Epithelial cell of proximal tubule (primary cell): ENCODE measurements around the gene TMEM176A. TPM values are rescaled to one million over a fixed set of nuclear protein-coding genes. Genes with fewer than 3 reads are reported as not detected.

Experiments
- DNase-seq: peaks from one replicate; pipeline ENCODE4 v3.0.0-alpha.2; 2011; ENCODE audit warnings: low read depth
- H3K4me3 ChIP-seq: 2 replicates; pipeline ENCODE4 v1.5.1; 2011; ENCODE audit warnings: low read depth, mild to moderate bottlenecking, low read length
- total RNA-seq: library from RNA; depleted of rRNA; stranded (reverse); fragments of >200 nt; gene quantifications from 2 replicates; pipeline ENCODE4 v1.2.3, GENCODE V29; 2015
- TF ChIP-seq, protein P1 (sequence below): conservative IDR thresholded peaks from 2 replicates; pipeline ENCODE4 v1.5.1; 2012; ENCODE audit warnings: low read depth, mild to moderate bottlenecking, low read length

The TMEM176A gene
- total RNA-seq, 1 donor from 2014 or later = 12.4 TPM

DNA sequence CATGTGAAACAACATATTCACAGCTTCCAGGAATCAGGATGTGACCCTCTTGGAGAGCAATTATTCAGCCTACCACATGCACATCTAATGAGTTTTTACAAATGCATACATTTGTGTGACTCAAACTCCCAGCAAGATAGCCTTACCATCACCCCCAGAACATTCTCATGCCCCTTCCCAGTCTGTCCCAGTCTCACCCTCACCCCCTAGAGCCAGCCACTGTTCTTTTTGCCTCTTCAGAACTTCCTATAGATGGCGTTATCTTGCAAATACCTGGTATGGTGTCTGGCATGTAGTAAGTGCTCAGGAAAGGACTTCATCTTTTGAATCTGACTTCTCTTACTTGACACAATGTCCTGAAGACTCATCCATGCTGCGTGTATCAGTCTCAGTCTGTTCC, 27.8 kb downstream of the TMEM176A start:
- no peak for DNase-seq
- no peak overlapping the region for H3K4me3 ChIP-seq
- TF ChIP-seq, protein P1, sequence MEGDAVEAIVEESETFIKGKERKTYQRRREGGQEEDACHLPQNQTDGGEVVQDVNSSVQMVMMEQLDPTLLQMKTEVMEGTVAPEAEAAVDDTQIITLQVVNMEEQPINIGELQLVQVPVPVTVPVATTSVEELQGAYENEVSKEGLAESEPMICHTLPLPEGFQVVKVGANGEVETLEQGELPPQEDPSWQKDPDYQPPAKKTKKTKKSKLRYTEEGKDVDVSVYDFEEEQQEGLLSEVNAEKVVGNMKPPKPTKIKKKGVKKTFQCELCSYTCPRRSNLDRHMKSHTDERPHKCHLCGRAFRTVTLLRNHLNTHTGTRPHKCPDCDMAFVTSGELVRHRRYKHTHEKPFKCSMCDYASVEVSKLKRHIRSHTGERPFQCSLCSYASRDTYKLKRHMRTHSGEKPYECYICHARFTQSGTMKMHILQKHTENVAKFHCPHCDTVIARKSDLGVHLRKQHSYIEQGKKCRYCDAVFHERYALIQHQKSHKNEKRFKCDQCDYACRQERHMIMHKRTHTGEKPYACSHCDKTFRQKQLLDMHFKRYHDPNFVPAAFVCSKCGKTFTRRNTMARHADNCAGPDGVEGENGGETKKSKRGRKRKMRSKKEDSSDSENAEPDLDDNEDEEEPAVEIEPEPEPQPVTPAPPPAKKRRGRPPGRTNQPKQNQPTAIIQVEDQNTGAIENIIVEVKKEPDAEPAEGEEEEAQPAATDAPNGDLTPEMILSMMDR = no peak

DNA sequence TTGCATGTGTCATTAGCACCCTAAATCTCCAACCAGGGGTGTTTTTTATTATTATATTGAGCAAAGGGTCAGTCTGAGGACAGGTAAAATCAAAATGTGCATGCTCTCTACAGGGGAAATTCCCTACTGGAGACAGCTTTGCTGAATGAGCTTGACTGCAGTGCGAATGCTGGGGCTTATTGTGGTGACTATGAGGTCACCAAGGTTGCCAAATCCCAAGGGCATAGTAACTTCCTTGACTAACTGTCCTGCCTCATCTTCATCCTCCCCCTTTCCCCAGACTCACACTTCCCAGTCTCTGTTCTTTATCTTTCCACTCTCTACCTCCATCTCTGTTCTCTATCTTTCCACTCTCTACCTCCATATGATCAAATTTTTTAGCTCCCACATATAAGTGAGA, 28.9 kb downstream of the TMEM176A start:
- no peak for DNase-seq
- H3K4me3 ChIP-seq = no peak overlapping the region
- TF ChIP-seq, protein P1 = no peak

DNA sequence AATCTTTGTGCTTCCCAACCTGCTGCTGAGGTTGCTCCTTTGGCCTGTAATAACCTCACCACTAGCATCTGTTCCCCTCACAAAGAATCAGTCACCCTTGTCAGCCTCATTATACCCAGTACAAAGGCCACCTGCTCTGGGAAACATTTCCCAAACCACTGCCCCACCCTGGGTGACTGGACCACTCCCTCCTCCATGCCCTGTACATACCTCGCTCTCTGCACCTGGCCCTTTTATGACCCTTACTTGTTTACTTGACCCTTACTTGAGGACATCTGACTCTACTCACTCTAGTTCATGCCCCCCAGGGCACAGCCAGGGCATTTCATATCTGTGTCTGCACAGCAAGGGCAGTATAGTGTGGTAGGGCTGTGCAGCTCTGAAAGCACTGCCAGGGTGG, 30.4 kb downstream of the TMEM176A start:
- TF ChIP-seq, protein P1 = no peak
- no peak for DNase-seq
- H3K4me3 ChIP-seq = no peak overlapping the region

DNA sequence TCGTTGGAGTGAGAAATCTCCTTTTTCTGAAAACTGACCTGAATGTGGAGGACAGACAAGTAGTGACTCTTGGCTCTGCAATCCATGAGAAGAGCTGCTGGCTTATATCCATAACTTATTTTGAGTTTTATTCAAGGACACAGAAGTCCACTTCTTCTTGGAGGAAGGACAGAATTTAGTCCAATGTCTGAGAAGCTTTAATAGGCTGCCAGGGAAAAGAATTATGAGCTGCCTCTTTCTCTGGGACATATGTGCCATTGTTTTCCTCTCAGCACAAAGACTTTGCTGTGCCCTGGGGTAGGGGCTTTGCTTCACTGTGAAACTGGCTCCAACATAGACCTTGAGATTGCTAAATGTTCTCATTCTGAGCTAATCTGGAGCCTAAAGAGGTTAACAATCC, 31.3 kb downstream of the TMEM176A start:
- DNase-seq = no peak
- TF ChIP-seq, protein P1 = no peak
- no peak overlapping the region for H3K4me3 ChIP-seq

DNA sequence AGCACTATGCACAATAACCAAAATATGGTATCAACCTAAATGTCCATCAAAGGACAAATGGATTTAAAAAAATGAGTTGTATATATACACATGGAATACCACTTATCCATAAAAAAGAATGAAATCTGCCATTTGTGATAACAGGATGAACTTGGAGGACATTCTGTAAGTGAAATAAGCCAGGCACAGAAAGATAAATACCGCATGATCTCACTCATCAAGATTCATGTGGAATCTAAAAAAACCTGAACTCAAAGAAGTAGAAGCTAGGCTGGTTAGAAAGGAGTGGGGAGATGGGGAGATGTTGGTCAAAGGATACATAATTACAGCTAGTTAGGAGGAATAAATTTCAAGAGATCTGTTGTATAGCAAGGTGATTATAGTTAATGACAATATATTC, 34.5 kb downstream of the TMEM176A start:
- no peak overlapping the region for H3K4me3 ChIP-seq
- DNase-seq = no peak
- TF ChIP-seq, protein P1 = no peak

DNA sequence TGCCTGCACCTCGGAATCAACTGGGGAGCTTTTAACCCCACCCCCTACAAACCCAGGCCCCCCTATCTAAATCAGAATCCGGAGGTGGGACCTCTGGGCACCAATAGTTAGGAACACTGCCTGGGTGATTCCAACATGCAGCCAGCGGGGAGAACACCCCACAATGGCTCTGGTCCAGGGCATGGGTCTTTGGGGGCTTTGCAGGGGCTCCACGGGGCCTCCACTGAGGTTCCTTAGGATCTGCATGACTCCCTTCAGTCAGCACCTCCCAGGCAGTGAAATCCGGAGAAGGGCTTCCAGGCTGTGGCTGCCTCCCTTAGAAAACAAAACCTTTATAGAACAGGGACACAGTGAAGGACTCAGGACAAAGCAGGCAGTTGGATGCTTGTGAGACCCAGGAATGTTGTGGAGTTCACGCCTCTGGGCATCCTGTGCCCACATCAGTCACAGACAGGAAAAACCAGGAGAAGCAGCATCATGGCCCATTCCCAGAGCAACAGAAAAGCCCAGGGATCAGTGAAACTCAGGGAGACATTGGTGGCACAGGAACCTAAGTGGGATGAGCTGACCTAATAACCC, 35.2 kb downstream of the TMEM176A start:
- TF ChIP-seq, protein P1 = no peak
- no peak for DNase-seq
- H3K4me3 ChIP-seq = no peak overlapping the region

DNA sequence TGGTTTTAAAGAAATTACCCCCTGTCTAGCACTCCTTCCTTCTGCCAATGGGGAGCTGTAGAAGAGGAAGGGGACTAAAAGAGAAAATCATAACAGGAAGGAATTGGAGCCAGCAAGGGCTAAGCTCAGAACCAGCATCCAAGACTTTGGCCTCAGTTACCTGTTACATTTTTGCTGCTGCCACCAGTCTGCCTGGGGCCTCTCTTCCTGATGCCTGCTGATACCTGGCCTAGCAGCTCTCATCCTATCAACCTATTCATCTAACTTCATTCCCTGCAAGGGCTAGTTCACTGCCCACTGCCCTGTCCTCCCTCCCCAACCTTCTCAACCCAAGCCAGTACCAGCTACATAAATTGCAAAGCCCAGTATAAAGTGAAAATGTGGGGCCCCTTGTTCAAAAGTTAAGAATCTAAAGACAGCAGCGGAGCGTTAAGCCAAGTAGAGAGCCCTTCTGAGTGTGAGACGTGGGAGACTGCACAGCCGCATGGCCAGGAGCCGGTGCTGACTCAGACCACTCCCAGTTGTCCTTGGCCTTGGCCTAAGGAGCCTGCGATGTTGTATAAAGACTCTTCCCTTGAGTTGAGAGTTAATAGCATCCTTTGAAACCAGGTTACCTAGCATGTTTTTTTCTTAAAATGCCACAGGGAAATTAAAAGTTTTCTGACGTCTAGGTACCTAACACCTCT, 38.5 kb downstream of the TMEM176A start:
- TF ChIP-seq, protein P1 = no peak
- H3K4me3 ChIP-seq = no peak overlapping the region
- no peak for DNase-seq
